Progenitor cell of endocrine pancreas (in vitro differentiated cells): ENCODE results near the gene P4HB. TPM values are rescaled to one million over a fixed set of nuclear protein-coding genes. Genes with fewer than 3 reads are reported as not detected.

Source experiments
- DNase-seq: peaks from one replicate; pipeline ENCODE4 v3.0.0; 2021; ENCODE audit warnings: low spot score; ENCODE audit not compliant: unreplicated experiment
- H3K27ac Mint-ChIP-seq: 2 replicates; pipeline ENCODE4 v1.8.0; 2021; ENCODE audit warnings: mild to moderate bottlenecking, moderate library complexity, mixed read lengths
- H3K27me3 Mint-ChIP-seq: 2 replicates; pipeline ENCODE4 v1.8.0; 2021; ENCODE audit warnings: mixed read lengths
- H3K36me3 Mint-ChIP-seq: 2 replicates; pipeline ENCODE4 v1.8.0; 2022; ENCODE audit warnings: mixed read lengths; ENCODE audit not compliant: insufficient read depth
- H3K4me1 Mint-ChIP-seq: 2 replicates; pipeline ENCODE4 v1.8.0; 2021; ENCODE audit warnings: low read depth, mixed read lengths
- H3K4me3 Mint-ChIP-seq: 2 replicates; pipeline ENCODE4 v1.8.0; 2021; ENCODE audit warnings: low read depth, mild to moderate bottlenecking, moderate library complexity, mixed read lengths
- H3K9me3 Mint-ChIP-seq: 2 replicates; pipeline ENCODE4 v1.8.0; 2021; ENCODE audit warnings: low read depth, mixed read lengths
- total RNA-seq: library from RNA; stranded (reverse); gene quantifications from 2 replicates; pipeline ENCODE4 v1.2.1, GENCODE V29; 2021
- TF ChIP-seq, protein P1 (sequence below): fragments of 200-600 bp; sonication (generic); IDR thresholded peaks from one replicate; pipeline ENCODE4 v1.5.0; 2021; ENCODE audit warnings: antibody characterized with exemption, mild to moderate bottlenecking; ENCODE audit not compliant: unreplicated experiment

Gene P4HB
- total RNA-seq, 1 donor from 2014 or later, result 484 TPM

GRCh38 chr17:81863833-81864768, 3.8 kb upstream of the P4HB start:
- no peak overlapping the region for H3K4me3 Mint-ChIP-seq
- no peak overlapping the region for H3K27ac Mint-ChIP-seq
- H3K36me3 Mint-ChIP-seq, result peaks cover 5% of the 10 kb centered on the region
- peaks cover 18% of the 10 kb centered on the region for H3K4me1 Mint-ChIP-seq
- no peaks in the 10 kb centered on the region for H3K27me3 Mint-ChIP-seq
- DNase-seq, result no peak
- H3K9me3 Mint-ChIP-seq, result no peaks in the 10 kb centered on the region
- TF ChIP-seq, protein P1, sequence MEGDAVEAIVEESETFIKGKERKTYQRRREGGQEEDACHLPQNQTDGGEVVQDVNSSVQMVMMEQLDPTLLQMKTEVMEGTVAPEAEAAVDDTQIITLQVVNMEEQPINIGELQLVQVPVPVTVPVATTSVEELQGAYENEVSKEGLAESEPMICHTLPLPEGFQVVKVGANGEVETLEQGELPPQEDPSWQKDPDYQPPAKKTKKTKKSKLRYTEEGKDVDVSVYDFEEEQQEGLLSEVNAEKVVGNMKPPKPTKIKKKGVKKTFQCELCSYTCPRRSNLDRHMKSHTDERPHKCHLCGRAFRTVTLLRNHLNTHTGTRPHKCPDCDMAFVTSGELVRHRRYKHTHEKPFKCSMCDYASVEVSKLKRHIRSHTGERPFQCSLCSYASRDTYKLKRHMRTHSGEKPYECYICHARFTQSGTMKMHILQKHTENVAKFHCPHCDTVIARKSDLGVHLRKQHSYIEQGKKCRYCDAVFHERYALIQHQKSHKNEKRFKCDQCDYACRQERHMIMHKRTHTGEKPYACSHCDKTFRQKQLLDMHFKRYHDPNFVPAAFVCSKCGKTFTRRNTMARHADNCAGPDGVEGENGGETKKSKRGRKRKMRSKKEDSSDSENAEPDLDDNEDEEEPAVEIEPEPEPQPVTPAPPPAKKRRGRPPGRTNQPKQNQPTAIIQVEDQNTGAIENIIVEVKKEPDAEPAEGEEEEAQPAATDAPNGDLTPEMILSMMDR, result peak; percentile 8

GRCh38 chr17:81863123-81863675, 2.9 kb upstream of the P4HB start:
- TF ChIP-seq, protein P1, result no peak
- Mint-ChIP-seq H3K4me1 (peaks cover 20% of the 10 kb centered on the region), H3K4me3 (peak overlapping the region; percentile 62), H3K36me3 (peaks cover 3% of the 10 kb centered on the region), H3K27ac (peak overlapping the region; percentile 82), H3K27me3 (no peaks in the 10 kb centered on the region), H3K9me3 (no peaks in the 10 kb centered on the region)
- DNase-seq, result no peak

- H3K36me3 Mint-ChIP-seq, result peaks cover 5% of the 10 kb centered on the region
- peaks cover 27% of the 10 kb centered on the region for H3K4me1 Mint-ChIP-seq
- DNase-seq, result peak; percentile 98
Measured at GRCh38 chr17:81860756-81861568, 627 bp upstream of the P4HB start.

GRCh38 chr17:81858967-81859905, 1.1 kb downstream of the P4HB start:
- DNase-seq, result no peak

More at GRCh38 chr17:81860756-81861568, 627 bp upstream of the P4HB start:
- Mint-ChIP-seq H3K27me3 (no peaks in the 10 kb centered on the region), H3K9me3 (no peaks in the 10 kb centered on the region), H3K27ac (peak overlapping the region; percentile 98), H3K4me3 (peak overlapping the region; percentile 91)
- TF ChIP-seq, protein P1, result no peak

More at GRCh38 chr17:81858967-81859905, 1.1 kb downstream of the P4HB start:
- no peaks in the 10 kb centered on the region for H3K27me3 Mint-ChIP-seq
- H3K36me3 Mint-ChIP-seq, result peaks cover 7% of the 10 kb centered on the region
- TF ChIP-seq, protein P1, result no peak
- peak overlapping the region; percentile 85 for H3K27ac Mint-ChIP-seq
- peak overlapping the region; percentile 88 for H3K4me3 Mint-ChIP-seq
- peaks cover 27% of the 10 kb centered on the region for H3K4me1 Mint-ChIP-seq
- H3K9me3 Mint-ChIP-seq, result no peaks in the 10 kb centered on the region
